Measurements from ENCODE around the gene TMED1. TPM values are rescaled to one million over a fixed set of nuclear protein-coding genes. Genes with fewer than 3 reads are reported as not detected.

TMED1 gene
- total RNA-seq, 1 experiment from 2014 or later: 26.3 TPM

GRCh38 chr19:10803252-10803651, 32.8 kb downstream of the TMED1 start:
- H3K4me3 ChIP-seq (replicated peaks in 1 of 2; ENCODE audit: low read depth in 1 of 2, low read length in 2 of 2): no peak overlapping the region
- POLR2A ChIA-PET: no interaction called here
- H2AFZ ChIP-seq (ENCODE audit: low read depth, low read length, poor library complexity, severe bottlenecking): no peak overlapping the region
- no peak overlapping the region for H3K4me2 ChIP-seq (ENCODE audit: low read length)
- BruUV-seq (replicated peaks): no TSS peak
- peaks cover 8 to 33% of the 10 kb centered on the region in 2 experiments; a peak in 2 of 4 replicates for H3K36me3 ChIP-seq (ENCODE audit: control insufficient read depth in 1 of 2, insufficient read depth in 2 of 2, low read length in 2 of 2)
- no peaks in the 10 kb centered on the region for H3K9me2 ChIP-seq (ENCODE audit: insufficient read depth)
- no peaks in the 10 kb centered on the region for H3K27me3 ChIP-seq (ENCODE audit: insufficient read depth, low read length)
- H4K20me1 ChIP-seq (ENCODE audit: insufficient read depth): no peaks in the 10 kb centered on the region
- intact Hi-C loops (cut with micrococcal nuclease): no loop called here
- no peaks in the 10 kb centered on the region for H3K9me3 ChIP-seq (ENCODE audit: control insufficient read depth in 1 of 2, insufficient read depth in 1 of 2, low read depth in 1 of 2, low read length in 2 of 2)
- no peak for ATAC-seq
- TF ChIP-seq POLR2A (IDR thresholded peaks at IDR 0.05; ENCODE audit: borderline replicate concordance, extremely low read depth, insufficient read depth, insufficient read length): no peak
- no peak for DNase-seq (ENCODE audit: low read depth, low spot score)
- no peak overlapping the region for H3K27ac ChIP-seq (ENCODE audit: low read depth, low read length)
- no peaks in the 10 kb centered on the region for H3K79me2 ChIP-seq (ENCODE audit: insufficient read depth, low read length)
- peaks cover 0 to 4% of the 10 kb centered on the region in 2 experiments; a peak in 2 of 4 replicates for H3K4me1 ChIP-seq (ENCODE audit: control insufficient read depth in 1 of 2, insufficient read depth in 2 of 2, low read length in 2 of 2)
- RAD21 ChIA-PET (ENCODE audit: low non-redundant PET in 1 of 2, low total read pairs in 2 of 2, uncharacterized antibody in 2 of 2, unreplicated experiment in 2 of 2): no interaction called here
- CTCF ChIA-PET: no interaction called here
- no peak overlapping the region for H3K9ac ChIP-seq (ENCODE audit: low read length)

GRCh38 chr19:10802479-10802878, 33.5 kb downstream of the TMED1 start:
- H3K27me3 ChIP-seq (ENCODE audit: insufficient read depth, low read length): no peaks in the 10 kb centered on the region
- H3K4me2 ChIP-seq (ENCODE audit: low read length): no peak overlapping the region
- no peak overlapping the region for H2AFZ ChIP-seq (ENCODE audit: low read depth, low read length, poor library complexity, severe bottlenecking)
- H3K9me2 ChIP-seq (ENCODE audit: insufficient read depth): no peaks in the 10 kb centered on the region
- ChIA-PET RAD21 (ENCODE audit: low non-redundant PET in 1 of 2, low total read pairs in 2 of 2, uncharacterized antibody in 2 of 2, unreplicated experiment in 2 of 2) (no interaction called here), POLR2A (no interaction called here), CTCF (no interaction called here)
- no peak overlapping the region for H3K4me3 ChIP-seq (replicated peaks in 1 of 2; ENCODE audit: low read depth in 1 of 2, low read length in 2 of 2)
- no TSS peak for BruUV-seq (replicated peaks)
- no peaks in the 10 kb centered on the region for H3K4me1 ChIP-seq (ENCODE audit: control insufficient read depth in 1 of 2, insufficient read depth in 2 of 2, low read length in 2 of 2)
- no peaks in the 10 kb centered on the region for H3K79me2 ChIP-seq (ENCODE audit: insufficient read depth, low read length)
- intact Hi-C loops (cut with micrococcal nuclease): no loop called here
- no peak overlapping the region for H3K27ac ChIP-seq (ENCODE audit: low read depth, low read length)
- ATAC-seq (no peak), DNase-seq (ENCODE audit: low read depth, low spot score) (no peak)
- no peaks in the 10 kb centered on the region for H4K20me1 ChIP-seq (ENCODE audit: insufficient read depth)
- no peak for TF ChIP-seq FOSL1 (IDR thresholded peaks at IDR 0.05; ENCODE audit: low read depth)
- TF ChIP-seq CEBPB (IDR thresholded peaks at IDR 0.05; ENCODE audit: low read depth): no peak
- TF ChIP-seq SP1 (IDR thresholded peaks at IDR 0.05; ENCODE audit: low read depth): no peak
- TF ChIP-seq EZH2 (IDR thresholded peaks at IDR 0.05): no peak
- no peak for TF ChIP-seq CTCF (IDR thresholded peaks at IDR 0.05 in 2 of 3, conservative IDR thresholded peaks at IDR 0.05 in 1 of 3; ENCODE audit: borderline replicate concordance in 1 of 3, insufficient read depth in 1 of 3, low read depth in 2 of 3, low read length in 2 of 3)
- TF ChIP-seq EZH2phosphoT487 (IDR thresholded peaks at IDR 0.05; ENCODE audit: borderline replicate concordance): no peak
- TF ChIP-seq YY1 (IDR thresholded peaks at IDR 0.05; ENCODE audit: extremely low read depth, insufficient replicate concordance, low read depth, low read length): no peak
- TF ChIP-seq ELF1 (IDR thresholded peaks at IDR 0.05; ENCODE audit: borderline replicate concordance, low read depth): no peak
- no peak for TF ChIP-seq POLR2AphosphoS5 (IDR thresholded peaks at IDR 0.05; ENCODE audit: low read depth, low read length)
- TF ChIP-seq ZFX (IDR thresholded peaks at IDR 0.05): no peak
- TF ChIP-seq EGR1 (IDR thresholded peaks at IDR 0.05; ENCODE audit: low read depth): no peak
- no peak for TF ChIP-seq SRF (IDR thresholded peaks at IDR 0.05; ENCODE audit: low read depth)
- no peak for TF ChIP-seq JUND (IDR thresholded peaks at IDR 0.05)
- no peak for TF ChIP-seq RAD21 (IDR thresholded peaks at IDR 0.05; ENCODE audit: low read depth)
- no peak for TF ChIP-seq REST (IDR thresholded peaks at IDR 0.05; ENCODE audit: low read depth)
- peaks cover 6 to 33% of the 10 kb centered on the region in 2 experiments; a peak in 3 of 4 replicates for H3K36me3 ChIP-seq (ENCODE audit: control insufficient read depth in 1 of 2, insufficient read depth in 2 of 2, low read length in 2 of 2)
- H3K9me3 ChIP-seq (ENCODE audit: control insufficient read depth in 1 of 2, insufficient read depth in 1 of 2, low read depth in 1 of 2, low read length in 2 of 2): no peaks in the 10 kb centered on the region
- H3K9ac ChIP-seq (ENCODE audit: low read length): no peak overlapping the region
